GM19099 (cell line): ENCODE measurements around the gene EBP.

Experiments used
- POLR2A ChIP-seq: IDR thresholded peaks from 3 replicates; pipeline ENCODE4 v1.6.1; 2011; ENCODE audit warnings: low read depth; ENCODE audit not compliant: insufficient read length; ENCODE audit errors: extremely low read depth

EBP gene

GRCh38 chrX:48576108-48576507 lies 54.5 kb downstream of the EBP start:
- TF ChIP-seq POLR2A, result no peak
